Mesothelial cell of epicardium (in vitro differentiated cells): ENCODE measurements around the gene GRHL1. TPM values are rescaled to one million over a fixed set of nuclear protein-coding genes. Genes with fewer than 3 reads are reported as not detected.
"Not testable (repeated sequence)": the region's sequence is repeated elsewhere in the genome, so short reads cannot be mapped to it uniquely, and the experiment has no call there.

ENCODE experiments used
- DNase-seq, 2 experiments: peaks; one replicate each; pipeline ENCODE4 v3.0.0; 2021; ENCODE audit warnings: low spot score in 2 of 2; ENCODE audit not compliant: unreplicated experiment in 2 of 2
- H3K27ac Mint-ChIP-seq: 2 replicates; pipeline ENCODE4 v1.8.0; 2021; ENCODE audit warnings: mixed read lengths
- H3K27me3 Mint-ChIP-seq: 2 replicates; pipeline ENCODE4 v1.8.0; 2021; ENCODE audit warnings: low read depth, mixed read lengths
- H3K36me3 Mint-ChIP-seq: 2 replicates; pipeline ENCODE4 v1.8.0; 2021; ENCODE audit warnings: mixed read lengths
- H3K4me1 Mint-ChIP-seq: 2 replicates; pipeline ENCODE4 v1.8.0; 2021; ENCODE audit warnings: mixed read lengths
- H3K4me3 Mint-ChIP-seq: 2 replicates; pipeline ENCODE4 v1.8.0; 2021; ENCODE audit warnings: mild to moderate bottlenecking, moderate library complexity, mixed read lengths
- H3K9me3 Mint-ChIP-seq: 2 replicates; pipeline ENCODE4 v1.8.0; 2021; ENCODE audit warnings: mixed read lengths
- total RNA-seq: library from RNA; stranded (reverse); gene quantifications from 3 replicates; pipeline ENCODE4 v1.2.1, GENCODE V29; 2021
- TF ChIP-seq, protein P1 (sequence below): fragments of 200-600 bp; sonication (generic); IDR thresholded peaks from one replicate; pipeline ENCODE4 v1.5.0; 2021; ENCODE audit warnings: antibody characterized with exemption; ENCODE audit not compliant: unreplicated experiment

GRHL1 gene
- total RNA-seq, 1 donor from 2014 or later = 8.2 TPM

DNA sequence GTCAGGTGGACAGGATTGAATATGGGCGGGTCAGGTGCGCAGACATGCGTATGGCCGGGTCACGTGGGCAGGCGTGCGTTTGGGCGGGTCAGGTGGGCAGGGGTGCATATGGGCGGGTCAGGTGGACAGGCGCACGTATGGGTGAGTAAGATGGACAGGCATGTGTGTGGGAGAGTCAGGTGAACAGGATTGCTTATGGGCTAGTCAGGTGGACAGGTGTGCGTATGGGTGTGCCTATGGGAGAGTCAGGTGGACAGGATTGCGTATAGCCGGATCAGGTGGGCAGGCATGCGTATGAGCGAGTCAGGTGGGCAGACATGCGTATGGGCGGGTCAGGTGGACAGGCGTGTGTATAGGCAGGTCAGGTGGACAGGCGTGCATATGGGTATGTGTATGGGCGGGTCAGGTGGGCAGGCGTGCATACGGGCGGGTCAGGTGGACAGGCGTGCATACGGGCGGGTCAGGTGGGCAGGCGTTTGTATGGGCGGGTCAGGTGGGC is 61.5 kb downstream of the GRHL1 start:
- Mint-ChIP-seq H3K4me1 (peaks cover 7% of the 10 kb centered on the region), H3K36me3 (no peaks in the 10 kb centered on the region), H3K4me3 (no peak overlapping the region), H3K27me3 (peaks cover 2% of the 10 kb centered on the region), H3K9me3 (peaks cover 4% of the 10 kb centered on the region), H3K27ac (no peak overlapping the region)
- TF ChIP-seq, protein P1, sequence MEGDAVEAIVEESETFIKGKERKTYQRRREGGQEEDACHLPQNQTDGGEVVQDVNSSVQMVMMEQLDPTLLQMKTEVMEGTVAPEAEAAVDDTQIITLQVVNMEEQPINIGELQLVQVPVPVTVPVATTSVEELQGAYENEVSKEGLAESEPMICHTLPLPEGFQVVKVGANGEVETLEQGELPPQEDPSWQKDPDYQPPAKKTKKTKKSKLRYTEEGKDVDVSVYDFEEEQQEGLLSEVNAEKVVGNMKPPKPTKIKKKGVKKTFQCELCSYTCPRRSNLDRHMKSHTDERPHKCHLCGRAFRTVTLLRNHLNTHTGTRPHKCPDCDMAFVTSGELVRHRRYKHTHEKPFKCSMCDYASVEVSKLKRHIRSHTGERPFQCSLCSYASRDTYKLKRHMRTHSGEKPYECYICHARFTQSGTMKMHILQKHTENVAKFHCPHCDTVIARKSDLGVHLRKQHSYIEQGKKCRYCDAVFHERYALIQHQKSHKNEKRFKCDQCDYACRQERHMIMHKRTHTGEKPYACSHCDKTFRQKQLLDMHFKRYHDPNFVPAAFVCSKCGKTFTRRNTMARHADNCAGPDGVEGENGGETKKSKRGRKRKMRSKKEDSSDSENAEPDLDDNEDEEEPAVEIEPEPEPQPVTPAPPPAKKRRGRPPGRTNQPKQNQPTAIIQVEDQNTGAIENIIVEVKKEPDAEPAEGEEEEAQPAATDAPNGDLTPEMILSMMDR = no peak
- DNase-seq = no peak

DNA sequence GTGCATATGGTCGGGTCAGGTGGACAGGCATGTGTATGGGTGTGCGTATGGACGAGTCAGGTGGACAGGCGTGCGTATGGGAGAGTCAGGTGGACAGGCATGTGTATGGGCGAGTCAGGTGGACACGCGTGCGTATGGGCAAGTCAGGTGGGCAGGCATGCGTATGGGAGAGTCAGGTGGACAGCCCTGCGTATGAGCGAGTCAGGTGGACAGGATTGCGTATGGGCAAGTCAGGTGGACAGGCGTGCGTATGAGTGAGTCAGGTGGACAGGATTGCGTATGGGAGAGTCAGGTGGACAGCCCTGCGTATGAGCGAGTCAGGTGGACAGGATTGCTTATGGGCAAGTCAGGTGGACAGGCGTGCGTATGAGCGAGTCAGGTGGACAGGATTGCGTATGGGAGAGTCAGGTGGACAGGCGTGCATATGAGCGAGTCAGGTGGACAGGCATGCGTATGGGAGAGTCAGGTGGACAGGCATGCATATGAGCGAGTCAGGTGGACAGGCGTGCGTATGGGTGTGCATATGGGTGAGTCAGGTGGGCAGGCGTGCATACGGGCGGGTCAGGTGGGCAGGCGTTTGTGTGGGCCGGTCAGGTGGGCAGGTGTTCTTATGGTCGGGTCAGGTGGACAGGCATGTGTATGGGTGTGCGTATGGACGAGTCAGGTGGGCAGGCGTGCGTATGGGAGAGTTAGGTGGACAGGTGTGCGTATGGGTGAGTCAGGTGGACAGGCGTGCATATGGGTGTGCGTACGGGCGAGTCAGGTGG is 62.3 kb downstream of the GRHL1 start:
- H3K27ac Mint-ChIP-seq, H3K36me3 Mint-ChIP-seq, H3K27me3 Mint-ChIP-seq, H3K4me3 Mint-ChIP-seq, DNase-seq, H3K4me1 Mint-ChIP-seq, H3K9me3 Mint-ChIP-seq: not testable (repeated sequence)

DNA sequence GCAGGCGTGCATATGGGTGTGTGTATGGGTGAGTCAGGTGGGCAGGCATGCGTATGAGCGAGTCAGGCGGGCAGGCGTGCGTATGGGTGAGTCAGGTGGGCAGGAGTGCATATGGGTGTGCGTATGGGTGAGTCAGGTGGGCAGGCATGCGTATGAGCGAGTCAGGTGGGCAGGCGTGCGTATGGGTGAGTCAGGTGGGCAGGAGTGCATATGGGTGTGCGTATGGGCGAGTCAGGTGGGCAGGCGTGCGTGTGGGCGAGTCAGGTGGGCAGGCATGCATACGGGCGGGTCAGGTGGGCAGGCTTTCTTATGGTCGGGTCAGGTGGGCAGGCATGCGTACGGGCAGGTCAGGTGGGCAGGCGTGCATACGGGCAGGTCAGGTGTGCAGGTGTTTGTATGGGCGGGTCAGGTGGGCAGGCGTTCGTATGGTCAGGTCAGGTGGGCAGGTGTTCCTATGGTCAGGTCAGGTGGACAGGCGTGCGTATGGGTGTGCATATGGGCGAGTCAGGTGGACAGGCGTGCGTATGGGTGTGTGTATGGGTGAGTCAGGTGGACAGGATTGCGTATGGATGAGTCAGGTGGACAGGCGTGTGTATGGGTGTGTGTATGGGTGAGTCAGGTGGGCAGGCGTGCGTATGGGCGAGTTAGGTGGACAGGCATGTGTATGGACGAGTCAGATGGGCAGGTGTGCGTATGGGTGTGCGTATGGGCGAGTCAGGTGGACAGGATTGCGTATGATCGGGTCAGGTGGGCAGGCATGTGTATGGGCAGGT is 63.1 kb downstream of the GRHL1 start:
- Mint-ChIP-seq H3K4me3 (no peak overlapping the region), H3K4me1 (peaks cover 1% of the 10 kb centered on the region), H3K9me3 (peaks cover 4% of the 10 kb centered on the region), H3K27me3 (peaks cover 2% of the 10 kb centered on the region), H3K27ac (no peak overlapping the region), H3K36me3 (no peaks in the 10 kb centered on the region)
- TF ChIP-seq, protein P1 = no peak
- no peak for DNase-seq

DNA sequence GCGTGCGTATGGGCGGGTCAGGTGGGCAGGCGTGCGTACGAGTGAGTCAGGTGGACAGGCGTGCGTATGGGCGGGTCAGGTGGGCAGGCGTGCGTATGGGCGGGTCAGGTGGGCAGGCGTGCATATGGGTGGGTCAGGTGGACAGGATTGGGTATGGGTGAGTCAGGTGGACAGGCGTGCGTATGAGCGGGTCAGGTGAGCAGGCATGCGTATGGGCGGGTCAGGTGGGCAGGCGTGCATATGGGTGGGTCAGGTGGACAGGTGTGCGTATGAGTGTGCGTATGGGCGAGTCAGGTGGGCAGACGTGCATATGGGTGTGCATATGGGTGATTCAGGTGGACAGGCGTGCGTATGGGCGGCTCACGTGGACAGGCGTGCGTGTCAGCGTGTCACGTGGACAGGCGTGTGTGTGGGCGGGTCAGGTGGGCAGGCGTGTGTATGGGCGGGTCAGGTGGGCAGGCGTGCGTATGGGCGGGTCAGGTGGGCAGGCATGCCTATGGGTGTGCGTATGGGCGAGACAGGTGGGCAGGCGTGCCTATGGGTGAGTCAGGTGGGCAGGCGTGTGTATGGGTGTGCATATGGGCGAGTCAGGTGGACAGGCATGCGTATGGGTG is 64.0 kb downstream of the GRHL1 start:
- H3K4me3 Mint-ChIP-seq, DNase-seq, H3K27me3 Mint-ChIP-seq, H3K27ac Mint-ChIP-seq, H3K36me3 Mint-ChIP-seq, H3K4me1 Mint-ChIP-seq, H3K9me3 Mint-ChIP-seq: not testable (repeated sequence)

DNA sequence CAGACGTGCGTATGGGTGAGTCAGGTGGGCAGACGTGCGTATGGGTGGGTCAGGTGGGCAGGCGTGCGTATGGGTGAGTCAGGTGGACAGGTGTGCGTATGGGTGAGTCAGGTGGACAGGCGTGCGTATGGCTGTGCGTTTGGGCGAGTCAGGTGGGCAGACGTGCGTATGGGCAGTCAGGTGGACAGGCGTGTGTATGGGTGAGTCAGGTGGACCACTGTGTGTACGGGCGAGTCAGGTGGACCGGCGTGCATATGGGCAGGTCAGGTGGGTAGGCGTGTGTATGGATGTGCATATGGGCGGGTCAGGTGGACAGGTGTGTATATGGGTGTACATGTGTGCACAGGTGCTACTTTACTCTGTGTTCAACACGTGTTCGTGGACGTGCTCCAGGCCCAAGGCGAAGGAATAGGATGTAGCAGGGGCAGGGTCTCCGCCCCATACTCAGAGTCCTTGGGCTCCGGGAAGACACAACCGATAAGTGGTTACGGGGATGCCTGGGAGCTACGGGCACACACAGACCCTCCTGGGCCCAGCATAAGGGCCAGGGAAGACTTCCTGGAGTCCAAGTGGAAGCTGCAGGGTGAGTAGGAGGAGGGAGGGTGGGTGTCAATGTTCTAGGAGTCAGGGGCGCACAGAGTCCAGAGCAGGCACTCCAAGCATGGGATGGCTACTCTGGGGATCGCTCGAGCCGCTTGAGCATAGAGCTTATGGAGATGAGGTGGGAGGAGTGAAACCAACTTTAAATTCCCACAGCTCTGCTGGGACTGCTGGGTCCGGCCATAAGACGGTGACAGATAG is 64.7 kb downstream of the GRHL1 start:
- Mint-ChIP-seq H3K27ac (no peak overlapping the region), H3K27me3 (peaks cover 2% of the 10 kb centered on the region), H3K36me3 (no peaks in the 10 kb centered on the region), H3K4me1 (peaks cover 1% of the 10 kb centered on the region), H3K4me3 (no peak overlapping the region), H3K9me3 (peaks cover 4% of the 10 kb centered on the region)
- TF ChIP-seq, protein P1 = no peak
- no peak for DNase-seq

DNA sequence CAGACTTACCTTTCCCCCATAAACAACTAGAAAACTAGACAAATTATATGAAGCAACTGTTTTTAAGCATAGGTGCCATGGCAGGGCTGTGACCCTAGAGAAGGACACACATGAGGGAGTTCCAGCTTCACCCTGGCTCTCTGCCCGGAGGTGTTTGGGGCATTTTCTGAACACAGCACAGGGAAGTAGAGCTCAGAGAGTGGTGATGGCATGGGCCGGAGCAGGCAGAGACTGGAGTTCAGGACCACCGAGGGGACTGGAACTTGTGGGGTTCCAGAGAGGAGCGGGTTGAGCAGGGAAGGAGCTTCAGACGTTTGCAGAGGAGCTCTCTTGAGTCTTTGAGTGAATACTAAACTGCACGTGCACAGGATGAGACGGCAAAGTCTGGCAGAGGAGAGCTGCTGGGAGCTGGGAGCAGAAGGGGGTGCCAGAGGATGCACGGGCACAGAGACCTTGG is 65.3 kb downstream of the GRHL1 start:
- H3K9me3 Mint-ChIP-seq = peaks cover 4% of the 10 kb centered on the region
- H3K36me3 Mint-ChIP-seq = no peaks in the 10 kb centered on the region
- no peak overlapping the region for H3K4me3 Mint-ChIP-seq
- H3K27ac Mint-ChIP-seq = no peak overlapping the region
- no peak for DNase-seq
- TF ChIP-seq, protein P1 = no peak
- H3K4me1 Mint-ChIP-seq = peaks cover 1% of the 10 kb centered on the region
- H3K27me3 Mint-ChIP-seq = peaks cover 2% of the 10 kb centered on the region
